Measurements from ENCODE around the gene CGAS.
"Not testable (repeated sequence)": the region's sequence is repeated elsewhere in the genome, so short reads cannot be mapped to it uniquely, and the experiment has no call there.

Gene CGAS

GRCh38 chr6:73400656-73401055 is 51.4 kb downstream of the CGAS start:
- DNase-seq (ENCODE audit: low read depth, low spot score) = no peak
- no peak overlapping the region for H3K27ac ChIP-seq

- no peak overlapping the region for H3K27ac ChIP-seq
These were observed 56.2 kb downstream of the CGAS start for GRCh38 chr6:73395875-73396274.

DNA sequence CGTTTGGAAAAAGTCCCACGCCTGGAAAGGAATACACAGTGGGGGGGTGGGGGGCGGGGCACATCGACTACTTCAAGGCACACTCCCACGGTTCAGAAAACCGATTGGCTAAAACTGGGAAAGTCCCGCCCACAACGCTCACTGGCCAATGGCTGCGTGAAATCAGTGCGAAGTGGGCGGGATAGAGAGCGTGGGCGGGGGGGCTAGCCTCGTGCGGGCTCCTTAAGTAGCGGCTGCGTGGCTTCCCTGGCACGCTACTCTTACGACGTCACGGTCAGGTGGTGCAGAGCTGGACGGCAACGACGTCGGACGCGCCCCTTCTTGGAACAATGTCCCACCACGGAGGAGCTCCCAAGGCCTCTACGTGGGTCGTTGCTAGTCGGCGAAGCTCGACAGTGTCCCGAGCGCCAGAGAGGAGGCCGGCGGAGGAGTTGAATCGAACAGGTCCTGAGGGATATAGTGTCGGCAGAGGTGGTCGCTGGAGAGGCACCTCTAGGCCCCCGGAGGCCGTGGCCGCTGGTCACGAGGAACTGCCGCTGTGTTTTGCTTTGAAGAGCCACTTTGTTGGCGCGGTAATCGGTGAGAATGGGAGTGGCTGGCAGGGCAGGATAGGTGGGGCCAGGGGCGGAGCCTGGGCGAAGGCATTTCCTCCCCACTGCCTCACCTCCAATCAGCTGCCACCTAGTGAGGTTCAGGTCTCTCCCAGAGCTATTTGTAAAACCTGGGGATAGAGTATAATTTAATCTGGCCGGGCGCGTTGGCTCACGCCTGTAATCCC is 57.3 kb downstream of the CGAS start, which contains the start of gene DDX43:
TSS of gene DDX43 (plus strand) at position 252 of the 778 bp plus-strand sequence. CDS start at position 330, 78 bp downstream.
- no peak within 1 kb of the TSS for H3K27ac ChIP-seq

More at GRCh38 chr6:73395875-73396274, 56.2 kb downstream of the CGAS start:
- no peak for DNase-seq (ENCODE audit: low read depth, low spot score)

GRCh38 chr6:73393278-73393677 is 58.8 kb downstream of the CGAS start:
- no peak for DNase-seq (ENCODE audit: low read depth, low spot score)

More for the DNA sequence above, 57.3 kb downstream of the CGAS start, which contains the start of gene DDX43:
- no peak for DNase-seq (ENCODE audit: low read depth, low spot score)

DNA sequence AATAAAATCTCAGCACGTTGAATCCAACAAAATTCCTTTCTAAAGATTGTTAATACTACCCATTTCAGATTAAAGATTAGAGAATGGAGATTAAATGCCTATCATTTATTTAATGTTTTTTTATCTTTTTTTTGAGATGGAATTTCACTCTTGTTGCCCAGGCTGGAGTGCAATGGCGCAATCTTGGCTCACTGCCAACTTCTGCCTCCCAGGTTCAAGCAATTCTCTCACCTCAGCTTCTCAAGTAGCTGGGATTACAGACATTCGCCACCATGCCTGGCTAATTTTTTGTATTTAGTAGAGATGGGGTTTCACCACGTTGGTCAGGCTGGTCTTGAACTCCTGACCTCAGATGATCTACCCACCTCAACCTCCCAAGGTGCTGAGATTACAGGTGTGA is 59.9 kb downstream of the CGAS start:
- not testable (repeated sequence) for DNase-seq (ENCODE audit: low read depth, low spot score); H3K27ac ChIP-seq

More at GRCh38 chr6:73393278-73393677, 58.8 kb downstream of the CGAS start:
- H3K27ac ChIP-seq = no peak overlapping the region

- no peak for DNase-seq (ENCODE audit: low read depth, low spot score)
- H3K27ac ChIP-seq = no peak overlapping the region
These were observed 60.4 kb downstream of the CGAS start for GRCh38 chr6:73391675-73392074.

DNA sequence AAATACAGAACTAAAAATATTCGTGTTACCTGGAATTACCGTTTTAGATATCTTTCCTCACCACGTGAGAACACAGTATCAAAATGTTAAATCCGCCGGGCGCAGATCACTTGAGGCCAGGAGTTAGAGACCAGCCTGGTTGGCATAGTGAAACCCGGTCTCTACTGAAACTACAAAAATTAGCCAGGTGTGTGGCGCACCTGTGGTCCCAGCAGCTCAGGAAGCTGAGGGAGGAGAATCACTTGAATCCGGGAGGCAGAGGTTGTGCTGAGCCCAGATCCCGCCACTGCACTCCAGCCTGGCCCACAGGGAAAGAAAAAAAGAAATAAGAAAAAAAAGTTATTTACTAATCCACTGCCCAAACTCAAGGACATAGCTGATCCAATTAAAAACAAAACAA is 62.2 kb downstream of the CGAS start:
- H3K27ac ChIP-seq = no peak overlapping the region
- no peak for DNase-seq (ENCODE audit: low read depth, low spot score)

DNA sequence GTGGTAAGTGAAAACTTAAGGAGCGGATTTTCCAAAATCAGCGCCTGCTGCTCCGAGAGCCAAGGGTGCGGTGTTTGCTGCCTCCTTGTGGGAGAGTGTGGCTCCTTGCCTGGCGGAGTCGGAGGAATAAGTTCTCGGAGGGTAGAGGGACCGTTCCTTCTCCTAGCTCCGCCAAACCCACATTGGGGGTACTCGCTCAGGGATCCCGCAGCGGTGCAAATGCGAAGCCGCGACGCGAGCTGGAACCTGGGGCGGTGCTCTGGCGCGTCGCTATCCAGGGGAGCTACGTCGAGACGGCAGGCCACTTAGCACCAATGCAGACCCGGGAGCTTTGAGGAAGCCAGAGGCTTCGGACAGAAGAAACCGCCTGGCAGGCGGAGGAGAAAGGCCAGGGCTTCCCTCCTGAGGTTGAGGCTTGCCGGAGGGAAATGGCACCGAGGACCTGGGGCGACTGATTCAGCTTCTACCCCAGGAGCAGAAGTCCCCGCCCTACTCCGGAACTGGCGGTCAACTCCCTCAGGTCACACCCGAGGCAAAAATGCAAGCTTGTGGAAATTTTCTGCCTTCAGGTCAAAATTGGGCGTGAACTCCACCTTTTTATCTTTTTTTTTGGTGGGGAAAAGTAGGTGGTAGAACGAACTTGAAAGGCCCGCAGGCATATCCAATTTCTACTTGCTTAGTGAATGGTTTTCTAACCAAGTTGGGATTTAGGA is 63.1 kb downstream of the CGAS start:
- peak overlapping the region; percentile 58 for H3K27ac ChIP-seq
- no peak for DNase-seq (ENCODE audit: low read depth, low spot score)

DNA sequence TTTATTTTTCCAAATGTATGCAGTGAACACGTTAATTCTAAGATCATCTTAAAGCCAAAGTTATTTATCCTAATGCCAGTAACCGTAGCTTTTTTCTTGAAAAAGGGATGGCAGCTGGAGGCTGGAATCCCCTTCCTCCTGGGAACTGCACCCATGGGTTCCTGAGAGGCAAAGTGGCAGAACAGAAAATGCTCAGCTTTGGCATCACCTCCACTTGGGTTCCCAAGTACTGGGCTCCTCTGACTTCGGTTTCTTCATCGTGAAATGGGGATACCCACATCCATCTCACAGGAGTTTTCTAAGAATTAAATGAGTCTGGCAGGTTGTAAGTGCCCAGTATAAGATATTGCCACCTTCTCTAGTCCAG is 63.7 kb downstream of the CGAS start:
- peak overlapping the region; percentile 58 for H3K27ac ChIP-seq
- DNase-seq (ENCODE audit: low read depth, low spot score) = no peak

DNA sequence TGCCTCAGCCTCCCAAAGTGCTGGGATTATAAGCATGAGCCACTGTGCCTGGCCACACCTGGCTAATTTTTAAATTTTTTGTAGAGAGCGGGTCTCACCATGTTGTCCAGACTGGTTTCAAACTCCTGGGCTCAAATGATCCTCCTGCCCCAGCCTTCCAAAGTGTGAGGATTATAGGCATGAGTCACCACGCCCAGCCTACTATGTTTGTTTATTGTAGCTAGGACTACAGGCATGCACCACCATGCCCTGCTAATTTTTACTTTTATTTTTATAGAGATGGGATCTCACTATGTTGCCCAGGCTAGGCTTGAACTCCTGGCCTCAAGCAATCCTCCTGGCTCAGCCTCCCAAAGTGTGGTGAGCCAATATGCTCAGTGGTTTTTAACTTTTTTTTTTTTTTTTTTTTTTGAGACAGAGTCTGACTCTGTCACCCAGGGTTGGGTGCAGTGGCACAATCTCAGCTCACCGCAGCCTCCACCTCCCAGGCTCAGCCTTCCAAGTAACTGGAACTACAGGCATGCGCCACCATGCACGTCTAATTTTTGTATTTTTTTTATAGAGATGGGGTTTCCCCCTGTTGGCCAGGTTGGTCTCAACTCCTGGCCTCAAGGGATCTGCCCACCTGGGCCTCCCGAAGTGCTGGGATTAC is 69.5 kb downstream of the CGAS start:
- no peak overlapping the region for H3K27ac ChIP-seq
- no peak for DNase-seq (ENCODE audit: low read depth, low spot score)

- H3K27ac ChIP-seq; DNase-seq (ENCODE audit: low read depth, low spot score): not testable (repeated sequence)
These were observed 70.6 kb downstream of the CGAS start for GRCh38 chr6:73381531-73381930.

GRCh38 chr6:73377225-73377624 is 74.9 kb downstream of the CGAS start:
- H3K27ac ChIP-seq = no peak overlapping the region
- no peak for DNase-seq (ENCODE audit: low read depth, low spot score)

DNA sequence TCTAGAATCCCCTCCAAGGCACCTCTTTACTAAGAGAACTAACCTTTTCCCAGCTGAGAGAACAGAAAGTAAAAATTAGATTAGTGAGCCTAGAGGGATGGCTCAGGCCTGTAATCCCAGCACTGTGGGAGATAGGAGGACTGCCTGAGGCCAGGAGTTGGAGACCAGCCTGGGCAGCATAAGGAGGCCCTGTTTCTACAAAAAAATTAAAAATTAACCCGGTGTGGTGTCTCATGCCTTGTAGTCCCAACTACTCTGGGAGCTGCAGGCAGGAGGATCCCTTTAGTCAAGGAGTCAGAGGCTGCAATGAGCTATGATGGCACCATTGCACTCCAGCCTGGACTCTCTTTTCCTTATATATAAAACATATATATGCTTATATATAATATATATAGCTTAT is 76.9 kb downstream of the CGAS start:
- DNase-seq (ENCODE audit: low read depth, low spot score) = no peak

More for the DNA sequence above, 76.9 kb downstream of the CGAS start:
- no peak overlapping the region for H3K27ac ChIP-seq
